B cell (primary cell): ENCODE measurements around the gene STAG2. TPM values are rescaled to one million over a fixed set of nuclear protein-coding genes. Genes with fewer than 3 reads are reported as not detected.
A peak's percentile ranks its signal among the peaks of the same experiment; 100 is the strongest.

Experiments used
- ATAC-seq: fragments of 200-7000 bp; cut with Tn5 transposase; one replicate; pipeline ENCODE4 v1.10.0; 2021; ENCODE audit warnings: low read depth, mild to moderate bottlenecking, moderate number of reproducible peaks, moderate library complexity
- CTCF ChIA-PET: fragments of 350-600 bp; sonication (Branson Sonifier 250); formaldehyde crosslinking; loops from one replicate; lab custom pipeline; 2021; ENCODE audit warnings: antibody characterized with exemption, inconsistent platforms; lab: Charles Lee
- POLR2A ChIA-PET: fragments of 350-600 bp; sonication (Branson Sonifier 250); formaldehyde crosslinking; loops from one replicate; lab custom pipeline; 2021; ENCODE audit warnings: antibody characterized with exemption; lab: Charles Lee
- DNase-seq: peaks from one replicate; pipeline ENCODE4 v3.0.0; 2013
- H2AFZ ChIP-seq: 2 replicates; pipeline ENCODE4 v1.6.1; 2012; ENCODE audit warnings: mild to moderate bottlenecking, low read depth, low read length; ENCODE audit not compliant: insufficient read depth, poor library complexity, severe bottlenecking
- H3K27ac ChIP-seq, 2 donors: 1 replicate in 1 of 2; 2 replicates in 1 of 2; pipeline ENCODE4 v1.5.1; 2012 to 2013; ENCODE audit warnings: low read length in 2 of 2, mild to moderate bottlenecking in 2 of 2, moderate library complexity in 1 of 2
- H3K27me3 ChIP-seq, 4 experiments: fragments of 200-600 bp in 1 of 4; sonication (generic) in 1 of 4; replicated peaks in 1 of 4; 1 replicate in 2 of 4; 2 replicates in 2 of 4; pipeline versions ENCODE4 v1.6.1 to v1.7.0; 2013 to 2016; ENCODE audit warnings: low read length in 3 of 4, mild to moderate bottlenecking in 2 of 4, mixed read lengths in 1 of 4, moderate library complexity in 1 of 4; ENCODE audit not compliant: insufficient read depth in 4 of 4, control insufficient read depth in 3 of 4; ENCODE audit errors: control extremely low read depth in 1 of 4
- H3K36me3 ChIP-seq, 2 experiments: replicated peaks in 1 of 2; 1 replicate in 1 of 2; 2 replicates in 1 of 2; pipeline versions ENCODE4 v1.6.1 to v1.7.1; 2013; ENCODE audit warnings: low read length in 1 of 2; ENCODE audit not compliant: insufficient read depth in 2 of 2, control insufficient read depth in 1 of 2; ENCODE audit errors: control extremely low read depth in 1 of 2, extremely low read depth in 1 of 2
- H3K4me1 ChIP-seq, 2 donors: fragments of 200-600 bp in 1 of 2; sonication (generic) in 1 of 2; 1 replicate in 1 of 2; 2 replicates in 1 of 2; pipeline versions ENCODE4 v1.5.1 to v1.6.1; 2013 to 2017; ENCODE audit warnings: low read length in 2 of 2; ENCODE audit not compliant: control insufficient read depth in 2 of 2, insufficient read depth in 2 of 2
- H3K4me2 ChIP-seq: replicated peaks from 2 replicates; pipeline ENCODE3; 2012; ENCODE audit warnings: mild to moderate bottlenecking, low read depth, low read length; ENCODE audit not compliant: poor library complexity, severe bottlenecking
- H3K4me3 ChIP-seq, 5 experiments: fragments of 200-600 bp in 1 of 5; sonication (generic) in 1 of 5; 1 replicate in 3 of 5; 2 replicates in 2 of 5; pipeline versions ENCODE4 v1.5.1 to v1.7.0; 2011 to 2016; ENCODE audit warnings: low read length in 4 of 5, mild to moderate bottlenecking in 4 of 5, low read depth in 2 of 5, control low read depth in 1 of 5, moderate library complexity in 1 of 5; ENCODE audit not compliant: insufficient read depth in 1 of 5; ENCODE audit errors: control extremely low read depth in 1 of 5, extremely low read depth in 1 of 5
- H3K79me2 ChIP-seq: fragments of 200-600 bp; sonication (generic); one replicate; pipeline ENCODE4 v1.6.0; 2016; ENCODE audit warnings: low read length; ENCODE audit not compliant: control insufficient read depth, insufficient read depth
- H3K9ac ChIP-seq: fragments of 200-600 bp; sonication (generic); 2 replicates; pipeline ENCODE4 v1.6.1; 2017; ENCODE audit warnings: mild to moderate bottlenecking, low read length, moderate library complexity
- H3K9me3 ChIP-seq, 3 donors: one replicate each; pipeline versions ENCODE4 v1.6.1 to v1.7.1; 2013; ENCODE audit warnings: low read length in 2 of 3; ENCODE audit not compliant: control insufficient read depth in 2 of 3, insufficient read depth in 1 of 3; ENCODE audit errors: control extremely low read depth in 1 of 3
- H4K20me1 ChIP-seq: 2 replicates; pipeline ENCODE4 v1.6.0; 2012; ENCODE audit warnings: mild to moderate bottlenecking, low read length; ENCODE audit not compliant: insufficient read depth, control insufficient read depth, poor library complexity, severe bottlenecking
- H3K27ac Mint-ChIP-seq: one replicate; pipeline ENCODE4 v1.8.0; 2021; ENCODE audit warnings: mixed read lengths
- H3K27me3 Mint-ChIP-seq: one replicate; pipeline ENCODE4 v1.8.0; 2021; ENCODE audit warnings: mixed read lengths
- H3K4me1 Mint-ChIP-seq: one replicate; pipeline ENCODE4 v1.8.0; 2021; ENCODE audit warnings: mixed read lengths
- H3K4me3 Mint-ChIP-seq: one replicate; pipeline ENCODE4 v1.8.0; 2021; ENCODE audit warnings: mixed read lengths
- H3K9me3 Mint-ChIP-seq: one replicate; pipeline ENCODE4 v1.8.0; 2022; ENCODE audit warnings: mixed read lengths; ENCODE audit not compliant: insufficient read depth
- CTCF ChIP-seq: fragments of 200-600 bp; IDR thresholded peaks from one replicate; pipeline ENCODE4 v1.8.0; 2022; ENCODE audit warnings: antibody characterized with exemption, mild to moderate bottlenecking
- EZH2 ChIP-seq: IDR thresholded peaks from 2 replicates; pipeline ENCODE4 v1.6.1; 2012; ENCODE audit warnings: borderline replicate concordance, low read depth, mild to moderate bottlenecking, moderate library complexity, low read length; ENCODE audit not compliant: insufficient read depth, poor library complexity, severe bottlenecking
- WGBS: methylation state at CpG from one replicate; pipeline ENCODE4 v1.1.5; 2013; ENCODE audit warnings: missing lambda C conversion rate; ENCODE audit not compliant: insufficient coverage; 5-methylcytosine and 5-hydroxymethylcytosine counted together
- intact Hi-C: fragments of 100-400 bp; cut with micrococcal nuclease; formaldehyde crosslinking; loops from one replicate; pipeline ENCODE4 v1.10.0; 2022
- polyA plus RNA-seq: library from polyadenylated mRNA; depleted of rRNA; stranded (reverse); fragments of >200 nt; gene quantifications from 2 replicates; pipeline ENCODE4 v1.2.3, GENCODE V29; 2012
- total RNA-seq, 2 donors: library from RNA; stranded (reverse); fragments of 120-200 nt in 1 of 2; gene quantifications; 1 replicate in 1 of 2; 2 replicates in 1 of 2; pipeline versions ENCODE4 v1.2.3 to v1.2.4, GENCODE V29; 2013 to 2022

Gene STAG2
- total and polyA plus RNA-seq, 2 donors (not counting 1 experiment from before 2014, with no cell fraction given), result 15.3 to 117 TPM

GRCh38 chrX:124010157-124010556, 48.7 kb downstream of the STAG2 start:
- POLR2A ChIA-PET, result no interaction called here
- peaks cover 5 to 10% of the 10 kb centered on the region in 2 donors for H3K4me1 ChIP-seq
- Mint-ChIP-seq H3K9me3 (no peaks in the 10 kb centered on the region), H3K4me3 (peak overlapping the region; percentile 14), H3K4me1 (peaks cover 65% of the 10 kb centered on the region), H3K27ac (no peak overlapping the region), H3K27me3 (no peaks in the 10 kb centered on the region)
- no peak overlapping the region for H2AFZ ChIP-seq
- intact Hi-C loops, result no loop called here
- H3K9ac ChIP-seq, result no peak overlapping the region
- CTCF ChIA-PET, result interaction anchor here (1.5 kb wide), 1 partner anchor 177 kb away, joined by 5 read pairs; no protein-coding TSS in a partner anchor
- no peaks in the 10 kb centered on the region for H3K9me3 ChIP-seq
- no peak overlapping the region for H3K27ac ChIP-seq
- DNase-seq (peak; percentile 8), ATAC-seq (no peak)
- no peak overlapping the region for H3K4me2 ChIP-seq
- no peaks in the 10 kb centered on the region for H3K36me3 ChIP-seq
- no peaks in the 10 kb centered on the region for H4K20me1 ChIP-seq
- no CpG with 5 or more reads among the region's 3 CpGs for WGBS
- no peak for TF ChIP-seq CTCF
- no peak for TF ChIP-seq EZH2
- H3K4me3 ChIP-seq, result no peak overlapping the region
- peaks cover 88% of the 10 kb centered on the region for H3K79me2 ChIP-seq
- H3K27me3 ChIP-seq, result no peaks in the 10 kb centered on the region

DNA sequence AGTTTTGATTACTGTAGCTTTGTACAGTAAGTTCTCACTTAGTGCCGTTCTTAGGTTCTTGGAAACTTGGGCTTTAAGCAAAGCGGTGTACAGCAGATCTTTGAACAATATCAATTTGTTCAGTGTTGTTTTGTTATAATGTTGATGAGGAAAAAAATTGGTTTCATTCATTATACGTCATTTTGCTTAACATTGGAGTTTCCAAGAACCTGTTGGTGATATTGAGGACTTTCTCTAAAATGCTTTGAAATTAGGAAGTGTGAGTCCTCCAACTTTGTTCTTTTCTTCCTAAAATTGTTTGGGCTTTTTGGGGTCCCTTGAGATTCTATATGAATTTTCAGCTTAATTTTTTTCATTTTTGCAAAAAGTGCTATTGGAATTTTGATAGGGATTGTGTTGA, 49.1 kb downstream of the STAG2 start:
- Mint-ChIP-seq H3K9me3 (no peaks in the 10 kb centered on the region), H3K27me3 (no peaks in the 10 kb centered on the region), H3K27ac (no peak overlapping the region), H3K4me1 (peaks cover 63% of the 10 kb centered on the region), H3K4me3 (peak overlapping the region; percentile 14)
- Histone ChIP-seq H3K9me3 (no peaks in the 10 kb centered on the region), H4K20me1 (no peaks in the 10 kb centered on the region), H3K4me2 (no peak overlapping the region), H3K27ac (no peak overlapping the region), H3K4me1 (peaks cover 3 to 6% of the 10 kb centered on the region in 2 donors), H3K79me2 (peaks cover 88% of the 10 kb centered on the region), H3K9ac (no peak overlapping the region), H2AFZ (no peak overlapping the region), H3K27me3 (no peaks in the 10 kb centered on the region), H3K36me3 (no peaks in the 10 kb centered on the region), H3K4me3 (no peak overlapping the region)
- no CpG with 5 or more reads among the region's 3 CpGs for WGBS
- TF ChIP-seq CTCF (no peak), EZH2 (no peak)
- intact Hi-C loops, result no loop called here
- CTCF ChIA-PET, result interaction anchor here (1.5 kb wide), 1 partner anchor 177 kb away, joined by 5 read pairs; no protein-coding TSS in a partner anchor
- POLR2A ChIA-PET, result no interaction called here
- no peak for ATAC-seq
- no peak for DNase-seq
